ENCODE data around the gene FAM107B. TPM values are rescaled to one million over a fixed set of nuclear protein-coding genes. Genes with fewer than 3 reads are reported as not detected.

FAM107B gene
- total and polyA plus RNA-seq, 2 experiments from 2014 or later, result 85.5 to 85.9 TPM

DNA sequence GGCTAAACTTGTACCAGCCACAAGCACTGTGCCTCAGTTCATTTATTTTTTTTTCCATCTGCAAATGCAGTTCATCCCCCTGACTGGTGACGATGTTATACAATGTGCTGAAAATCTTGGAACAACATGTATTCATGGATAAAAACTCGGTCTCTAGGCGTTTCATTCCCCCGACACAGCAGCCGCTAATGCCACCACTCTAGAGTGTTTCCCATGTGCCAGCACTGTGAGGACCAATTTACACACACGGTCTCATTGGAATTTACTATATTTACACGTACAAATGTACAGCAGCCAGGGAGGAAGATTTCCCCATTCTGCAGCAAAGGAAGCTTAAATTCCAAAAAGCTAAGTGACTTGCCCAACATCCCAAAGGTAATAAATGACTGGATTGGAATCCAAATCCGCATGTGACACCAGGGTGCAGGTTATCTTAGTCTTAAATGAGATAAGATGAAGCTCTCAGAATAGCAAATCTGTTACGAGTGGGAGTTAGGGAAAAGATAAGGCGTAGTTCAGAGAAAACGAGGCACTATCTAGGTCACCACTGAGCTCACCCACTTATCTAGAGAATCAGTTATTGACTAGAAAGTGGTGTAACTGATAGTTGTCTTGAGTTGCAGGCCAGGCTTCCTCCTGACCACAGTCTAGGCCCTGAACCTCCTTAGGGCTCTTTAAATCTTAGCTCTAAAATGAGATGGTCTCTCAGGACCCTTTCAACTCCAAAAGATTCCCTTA is 36.7 kb downstream of the FAM107B start:
- Histone ChIP-seq H2AFZ (no peak overlapping the region), H3K4me1 (ENCODE audit: insufficient read depth) (peaks cover 8% of the 10 kb centered on the region), H3K4me2 (no peak overlapping the region), H3K27ac (peak overlapping the region; percentile 16), H3K27me3 (no peaks in the 10 kb centered on the region), H3K4me3 (no peak overlapping the region), H3K79me2 (no peaks in the 10 kb centered on the region), H3K9me2 (replicated peaks; ENCODE audit: insufficient read depth) (no peaks in the 10 kb centered on the region), H3K36me3 (replicated peaks; ENCODE audit: insufficient read depth, low read depth) (no peaks in the 10 kb centered on the region), H4K20me1 (ENCODE audit: insufficient read depth, poor library complexity, severe bottlenecking) (no peaks in the 10 kb centered on the region), H3K9me3 (ENCODE audit: low read depth) (no peaks in the 10 kb centered on the region)
- 52% methylated on average over 11 of the region's 11 CpGs for WGBS (ENCODE audit: low lambda C conversion rate, missing lambda C conversion rate)
- TF ChIP-seq EZH2phosphoT487 (IDR thresholded peaks at IDR 0.05; ENCODE audit: low read depth, severe bottlenecking, unreplicated experiment), result no peak
- no peak for TF ChIP-seq EZH2 (IDR thresholded peaks at IDR 0.05; ENCODE audit: borderline replicate concordance)
- TF ChIP-seq, protein P1, sequence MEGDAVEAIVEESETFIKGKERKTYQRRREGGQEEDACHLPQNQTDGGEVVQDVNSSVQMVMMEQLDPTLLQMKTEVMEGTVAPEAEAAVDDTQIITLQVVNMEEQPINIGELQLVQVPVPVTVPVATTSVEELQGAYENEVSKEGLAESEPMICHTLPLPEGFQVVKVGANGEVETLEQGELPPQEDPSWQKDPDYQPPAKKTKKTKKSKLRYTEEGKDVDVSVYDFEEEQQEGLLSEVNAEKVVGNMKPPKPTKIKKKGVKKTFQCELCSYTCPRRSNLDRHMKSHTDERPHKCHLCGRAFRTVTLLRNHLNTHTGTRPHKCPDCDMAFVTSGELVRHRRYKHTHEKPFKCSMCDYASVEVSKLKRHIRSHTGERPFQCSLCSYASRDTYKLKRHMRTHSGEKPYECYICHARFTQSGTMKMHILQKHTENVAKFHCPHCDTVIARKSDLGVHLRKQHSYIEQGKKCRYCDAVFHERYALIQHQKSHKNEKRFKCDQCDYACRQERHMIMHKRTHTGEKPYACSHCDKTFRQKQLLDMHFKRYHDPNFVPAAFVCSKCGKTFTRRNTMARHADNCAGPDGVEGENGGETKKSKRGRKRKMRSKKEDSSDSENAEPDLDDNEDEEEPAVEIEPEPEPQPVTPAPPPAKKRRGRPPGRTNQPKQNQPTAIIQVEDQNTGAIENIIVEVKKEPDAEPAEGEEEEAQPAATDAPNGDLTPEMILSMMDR (IDR thresholded peaks at IDR 0.05; ENCODE audit: poor library complexity), result no peak
- no peak for DNase-seq (ENCODE audit: low spot score)

DNA sequence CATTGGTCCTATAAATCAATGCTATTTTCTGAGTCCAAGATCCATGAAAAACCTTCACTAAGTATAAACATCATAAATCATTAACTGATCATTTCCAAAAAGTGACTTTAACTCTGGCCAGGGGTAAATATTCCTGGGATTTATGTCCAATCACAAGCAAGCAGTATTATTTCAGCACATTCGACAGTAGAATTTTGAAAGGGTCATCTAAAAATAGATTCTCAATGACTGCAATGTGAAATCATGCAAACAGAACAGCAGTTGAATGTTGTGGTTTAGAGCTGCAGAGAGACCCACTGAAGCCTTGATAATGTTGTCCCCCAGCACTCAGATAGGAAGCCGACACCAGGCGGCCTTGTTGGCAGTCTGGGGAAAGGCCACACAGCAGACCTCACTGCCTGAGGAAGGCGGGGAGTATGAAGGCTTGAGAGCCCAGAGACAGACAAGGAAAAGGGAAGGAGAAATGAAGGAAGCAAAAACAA is 38.1 kb downstream of the FAM107B start:
- H3K4me2 ChIP-seq, result peak overlapping the region; percentile 6
- 30% methylated on average over 4 of the region's 4 CpGs for WGBS (ENCODE audit: low lambda C conversion rate, missing lambda C conversion rate)
- H3K4me1 ChIP-seq (ENCODE audit: insufficient read depth), result peaks cover 8% of the 10 kb centered on the region
- no peaks in the 10 kb centered on the region for H3K9me3 ChIP-seq (ENCODE audit: low read depth)
- H3K79me2 ChIP-seq, result no peaks in the 10 kb centered on the region
- no peaks in the 10 kb centered on the region for H3K36me3 ChIP-seq (replicated peaks; ENCODE audit: insufficient read depth, low read depth)
- no peak for TF ChIP-seq EZH2 (IDR thresholded peaks at IDR 0.05; ENCODE audit: borderline replicate concordance)
- TF ChIP-seq EZH2phosphoT487 (IDR thresholded peaks at IDR 0.05; ENCODE audit: low read depth, severe bottlenecking, unreplicated experiment), result no peak
- TF ChIP-seq, protein P1 (IDR thresholded peaks at IDR 0.05; ENCODE audit: poor library complexity), result no peak
- no peaks in the 10 kb centered on the region for H4K20me1 ChIP-seq (ENCODE audit: insufficient read depth, poor library complexity, severe bottlenecking)
- peak overlapping the region; percentile 6 for H2AFZ ChIP-seq
- H3K9me2 ChIP-seq (replicated peaks; ENCODE audit: insufficient read depth), result no peaks in the 10 kb centered on the region
- no peak overlapping the region for H3K4me3 ChIP-seq
- DNase-seq (ENCODE audit: low spot score), result peak; percentile 35
- peak overlapping the region; percentile 46 for H3K27ac ChIP-seq
- H3K27me3 ChIP-seq, result no peaks in the 10 kb centered on the region

DNA sequence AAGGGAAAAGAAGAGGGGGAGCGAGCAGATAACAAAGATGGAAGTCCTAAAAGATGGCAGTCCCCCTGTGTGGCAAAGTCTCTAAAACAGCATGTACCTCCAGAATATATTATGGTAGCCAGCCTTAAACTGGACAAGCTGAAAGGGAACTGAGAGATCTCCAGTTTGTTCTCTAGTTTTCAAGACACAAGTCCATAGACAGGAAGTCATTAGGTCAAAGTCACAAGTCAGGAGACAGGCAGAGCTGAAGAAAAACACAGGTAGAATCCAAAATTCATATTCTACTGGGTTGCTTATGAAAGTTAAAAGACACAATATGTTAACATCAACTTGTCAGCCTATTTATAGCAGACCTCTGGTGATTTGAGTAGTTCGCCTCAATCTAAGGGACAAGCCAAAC is 38.7 kb downstream of the FAM107B start:
- no peak for DNase-seq (ENCODE audit: low spot score)
- no peak overlapping the region for H3K4me3 ChIP-seq
- peaks cover 8% of the 10 kb centered on the region for H3K4me1 ChIP-seq (ENCODE audit: insufficient read depth)
- no peaks in the 10 kb centered on the region for H3K9me3 ChIP-seq (ENCODE audit: low read depth)
- TF ChIP-seq EZH2 (IDR thresholded peaks at IDR 0.05; ENCODE audit: borderline replicate concordance), result no peak
- TF ChIP-seq, protein P1 (IDR thresholded peaks at IDR 0.05; ENCODE audit: poor library complexity), result no peak
- TF ChIP-seq EZH2phosphoT487 (IDR thresholded peaks at IDR 0.05; ENCODE audit: low read depth, severe bottlenecking, unreplicated experiment), result no peak
- H3K36me3 ChIP-seq (replicated peaks; ENCODE audit: insufficient read depth, low read depth), result no peaks in the 10 kb centered on the region
- no peak overlapping the region for H2AFZ ChIP-seq
- H4K20me1 ChIP-seq (ENCODE audit: insufficient read depth, poor library complexity, severe bottlenecking), result no peaks in the 10 kb centered on the region
- H3K4me2 ChIP-seq, result no peak overlapping the region
- no peaks in the 10 kb centered on the region for H3K79me2 ChIP-seq
- WGBS (ENCODE audit: low lambda C conversion rate, missing lambda C conversion rate), result 84% methylated on average over 2 of the region's 2 CpGs
- no peaks in the 10 kb centered on the region for H3K9me2 ChIP-seq (replicated peaks; ENCODE audit: insufficient read depth)
- no peaks in the 10 kb centered on the region for H3K27me3 ChIP-seq
- peak overlapping the region; percentile 7 for H3K27ac ChIP-seq

Data from hepatocyte (in vitro differentiated cells).